MM.1S (cell line): Measurements from ENCODE around the gene MYLK4.

Experiments used
- DNase-seq: peaks from one replicate; pipeline ENCODE4 v3.0.0-alpha.2; 2015
- H2AFZ ChIP-seq: fragments of 300-600 bp; sonication (generic); 2 replicates; pipeline ENCODE4 v1.6.0; 2016; ENCODE audit warnings: antibody characterized with exemption, low read length
- H3F3A ChIP-seq: fragments of 300-600 bp; sonication (generic); 2 replicates; pipeline ENCODE4 v1.6.1; 2016; ENCODE audit warnings: mild to moderate bottlenecking, antibody characterized with exemption, low read length, moderate library complexity, mixed read lengths; ENCODE audit not compliant: insufficient read depth
- H3K27ac ChIP-seq: fragments of 300-600 bp; sonication (generic); 2 replicates; pipeline ENCODE4 v1.5.1; 2016; ENCODE audit warnings: mild to moderate bottlenecking, low read length
- H3K27me3 ChIP-seq: fragments of 300-600 bp; sonication (generic); replicated peaks from 2 replicates; pipeline ENCODE4 v1.6.0; 2016; ENCODE audit warnings: low read length; ENCODE audit not compliant: insufficient read depth
- H3K36me3 ChIP-seq: fragments of 300-600 bp; sonication (generic); replicated peaks from 2 replicates; pipeline ENCODE4 v1.6.1; 2016; ENCODE audit warnings: mild to moderate bottlenecking, low read length, mixed read lengths; ENCODE audit not compliant: insufficient read depth
- H3K4me1 ChIP-seq: fragments of 300-600 bp; sonication (generic); 2 replicates; pipeline ENCODE4 v1.6.1; 2016; ENCODE audit warnings: low read length, mixed read lengths
- H3K4me2 ChIP-seq: fragments of 300-600 bp; sonication (generic); 2 replicates; pipeline ENCODE4 v1.6.0; 2016; ENCODE audit warnings: low read depth, low read length
- H3K4me3 ChIP-seq: fragments of 300-600 bp; sonication (generic); 2 replicates; pipeline ENCODE4 v1.5.1; 2016; ENCODE audit warnings: low read length, mixed read lengths
- H3K79me2 ChIP-seq: fragments of 300-600 bp; sonication (generic); 2 replicates; pipeline ENCODE4 v1.6.1; 2016; ENCODE audit warnings: mixed run types, low read length, mixed read lengths
- H3K9ac ChIP-seq: fragments of 300-600 bp; sonication (generic); 2 replicates; pipeline ENCODE4 v1.6.1; 2016; ENCODE audit warnings: low read length, mixed read lengths
- H3K9me2 ChIP-seq: fragments of 300-600 bp; sonication (generic); replicated peaks from 2 replicates; pipeline ENCODE4 v1.6.1; 2016; ENCODE audit warnings: mild to moderate bottlenecking, low read length, mixed read lengths; ENCODE audit not compliant: insufficient read depth
- H3K9me3 ChIP-seq: fragments of 300-600 bp; sonication (generic); replicated peaks from 2 replicates; pipeline ENCODE4 v1.6.1; 2016; ENCODE audit warnings: mild to moderate bottlenecking, low read length, mixed read lengths; ENCODE audit not compliant: insufficient read depth
- H4K20me1 ChIP-seq: fragments of 300-600 bp; sonication (generic); 2 replicates; pipeline ENCODE4 v1.6.1; 2016; ENCODE audit warnings: mild to moderate bottlenecking, low read length, moderate library complexity, mixed read lengths; ENCODE audit not compliant: insufficient read depth
- EZH2 ChIP-seq: fragments of 300-600 bp; sonication (generic); optimal IDR thresholded peaks from 2 replicates; pipeline ENCODE3; 2017; ENCODE audit warnings: low read depth, mild to moderate bottlenecking, antibody characterized with exemption, low read length, mixed read lengths
- EZH2phosphoT487 ChIP-seq: fragments of 300-600 bp; sonication (generic); IDR thresholded peaks from 2 replicates; pipeline ENCODE4 v1.6.1; 2018; ENCODE audit warnings: antibody characterized with exemption, low read length
- TF ChIP-seq, protein P1 (sequence below): fragments of 300-600 bp; sonication (generic); IDR thresholded peaks from 2 replicates; pipeline ENCODE4 v1.5.1; 2016; ENCODE audit warnings: antibody characterized with exemption, low read length, mixed read lengths

Gene MYLK4

DNA sequence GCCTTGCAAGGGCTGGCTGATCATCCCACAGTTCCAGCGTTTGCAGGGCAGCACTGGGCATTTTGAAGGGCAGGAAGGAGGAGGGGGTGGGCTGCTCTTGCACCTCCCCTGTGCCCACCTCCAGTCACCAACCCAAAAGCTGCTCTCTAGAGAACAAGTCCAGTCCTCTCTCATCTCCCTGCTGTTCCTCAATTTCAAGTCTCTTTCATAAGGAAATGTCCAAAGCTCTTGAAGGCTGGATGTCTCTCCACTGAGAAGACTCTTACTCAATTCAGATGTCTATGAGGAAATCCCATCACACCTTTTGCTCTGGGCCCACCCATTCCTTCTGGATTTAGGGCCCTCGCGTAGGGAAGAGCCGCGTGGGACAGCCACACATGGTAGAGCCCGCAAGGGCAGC, 46.1 kb upstream of the MYLK4 start:
- Histone ChIP-seq H3F3A (no peaks in the 10 kb centered on the region), H3K9me3 (no peaks in the 10 kb centered on the region), H3K27me3 (no peaks in the 10 kb centered on the region), H3K36me3 (no peaks in the 10 kb centered on the region), H3K4me1 (no peaks in the 10 kb centered on the region), H2AFZ (no peak overlapping the region), H4K20me1 (no peaks in the 10 kb centered on the region), H3K4me3 (no peak overlapping the region), H3K4me2 (no peak overlapping the region), H3K9ac (no peak overlapping the region), H3K27ac (no peak overlapping the region), H3K9me2 (no peaks in the 10 kb centered on the region), H3K79me2 (no peaks in the 10 kb centered on the region)
- TF ChIP-seq EZH2phosphoT487 (no peak), EZH2 (no peak)
- TF ChIP-seq, protein P1, sequence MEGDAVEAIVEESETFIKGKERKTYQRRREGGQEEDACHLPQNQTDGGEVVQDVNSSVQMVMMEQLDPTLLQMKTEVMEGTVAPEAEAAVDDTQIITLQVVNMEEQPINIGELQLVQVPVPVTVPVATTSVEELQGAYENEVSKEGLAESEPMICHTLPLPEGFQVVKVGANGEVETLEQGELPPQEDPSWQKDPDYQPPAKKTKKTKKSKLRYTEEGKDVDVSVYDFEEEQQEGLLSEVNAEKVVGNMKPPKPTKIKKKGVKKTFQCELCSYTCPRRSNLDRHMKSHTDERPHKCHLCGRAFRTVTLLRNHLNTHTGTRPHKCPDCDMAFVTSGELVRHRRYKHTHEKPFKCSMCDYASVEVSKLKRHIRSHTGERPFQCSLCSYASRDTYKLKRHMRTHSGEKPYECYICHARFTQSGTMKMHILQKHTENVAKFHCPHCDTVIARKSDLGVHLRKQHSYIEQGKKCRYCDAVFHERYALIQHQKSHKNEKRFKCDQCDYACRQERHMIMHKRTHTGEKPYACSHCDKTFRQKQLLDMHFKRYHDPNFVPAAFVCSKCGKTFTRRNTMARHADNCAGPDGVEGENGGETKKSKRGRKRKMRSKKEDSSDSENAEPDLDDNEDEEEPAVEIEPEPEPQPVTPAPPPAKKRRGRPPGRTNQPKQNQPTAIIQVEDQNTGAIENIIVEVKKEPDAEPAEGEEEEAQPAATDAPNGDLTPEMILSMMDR = no peak
- DNase-seq = no peak

DNA sequence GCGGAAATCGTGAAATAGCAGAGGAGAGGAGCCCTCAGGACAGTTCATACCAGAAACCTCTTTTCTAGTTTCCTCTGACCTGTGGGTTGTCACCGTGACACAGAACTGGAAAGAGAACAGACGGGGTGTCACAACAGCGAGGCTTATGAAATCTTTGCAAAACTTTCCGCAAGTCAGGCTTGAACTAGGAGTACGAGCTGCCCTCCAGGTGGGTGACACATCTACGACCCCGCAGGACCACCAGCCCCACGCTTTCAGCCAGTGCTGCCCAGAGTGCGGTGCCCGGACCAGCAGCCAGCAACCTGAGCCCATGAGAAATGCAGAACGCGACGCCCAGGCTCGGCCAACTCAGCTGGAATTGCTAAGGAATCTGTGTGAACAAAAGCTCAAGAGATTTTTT, 45.2 kb upstream of the MYLK4 start:
- H3K27me3 ChIP-seq = no peaks in the 10 kb centered on the region

DNA sequence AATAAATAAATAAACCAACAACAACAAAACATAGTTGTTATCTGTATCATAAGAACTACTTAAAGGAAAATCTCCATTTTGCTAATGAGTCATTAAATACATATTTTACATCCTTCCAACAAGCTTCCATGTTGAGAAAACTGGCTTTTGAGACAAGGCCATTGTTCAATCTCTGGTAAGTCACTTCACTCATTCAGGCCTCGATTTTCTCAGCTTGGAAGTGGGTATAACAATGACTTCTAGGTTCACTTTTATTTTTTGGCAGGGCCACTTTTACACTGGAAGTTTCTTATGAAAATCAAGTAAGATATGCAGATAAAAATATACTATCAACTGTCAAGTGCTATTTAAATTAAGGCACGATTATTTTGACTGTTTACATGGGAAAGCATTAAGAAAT, 44.4 kb upstream of the MYLK4 start:
- H3K9me3 ChIP-seq = no peaks in the 10 kb centered on the region
- H3K4me2 ChIP-seq = no peak overlapping the region
- H4K20me1 ChIP-seq = no peaks in the 10 kb centered on the region
- H3K4me1 ChIP-seq = no peaks in the 10 kb centered on the region
- no peak for DNase-seq
- no peak overlapping the region for H3K4me3 ChIP-seq
- H3K9me2 ChIP-seq = no peaks in the 10 kb centered on the region
- no peaks in the 10 kb centered on the region for H3F3A ChIP-seq
- no peak overlapping the region for H3K27ac ChIP-seq
- no peaks in the 10 kb centered on the region for H3K36me3 ChIP-seq
- no peaks in the 10 kb centered on the region for H3K79me2 ChIP-seq
- no peak for TF ChIP-seq EZH2
- TF ChIP-seq, protein P1 = no peak
- no peak for TF ChIP-seq EZH2phosphoT487
- H2AFZ ChIP-seq = no peak overlapping the region
- no peaks in the 10 kb centered on the region for H3K27me3 ChIP-seq
- H3K9ac ChIP-seq = no peak overlapping the region

More for the DNA sequence above, 45.2 kb upstream of the MYLK4 start:
- Histone ChIP-seq H3K9me3 (no peaks in the 10 kb centered on the region), H3K36me3 (no peaks in the 10 kb centered on the region), H3K4me3 (no peak overlapping the region), H3K4me1 (no peaks in the 10 kb centered on the region), H4K20me1 (no peaks in the 10 kb centered on the region), H3K9me2 (no peaks in the 10 kb centered on the region), H3K27ac (no peak overlapping the region), H2AFZ (no peak overlapping the region), H3K4me2 (no peak overlapping the region), H3K79me2 (no peaks in the 10 kb centered on the region), H3F3A (no peaks in the 10 kb centered on the region), H3K9ac (no peak overlapping the region)
- TF ChIP-seq EZH2phosphoT487 (no peak), EZH2 (no peak)
- TF ChIP-seq, protein P1 = no peak
- DNase-seq = no peak
